GM18907 (cell line): ENCODE measurements around the gene PSMD11.
"Not testable (repeated sequence)": the region's sequence is repeated elsewhere in the genome, so short reads cannot be mapped to it uniquely, and the experiment has no call there.

Experiments
- ATAC-seq: cut with Tn5 transposase; IDR thresholded peaks from one replicate; pipeline ENCODE4 v1.9.1; 2021; ENCODE audit warnings: mild to moderate bottlenecking, moderate library complexity; ENCODE audit not compliant: unreplicated experiment

PSMD11 gene

GRCh38 chr17:32510466-32510865 lies 66.2 kb downstream of the PSMD11 start:
- ATAC-seq = no peak

GRCh38 chr17:32512328-32512727 lies 68.0 kb downstream of the PSMD11 start:
- ATAC-seq = no peak

GRCh38 chr17:32513579-32513978 lies 69.3 kb downstream of the PSMD11 start:
- no peak for ATAC-seq

- ATAC-seq = no peak
These were observed 70.3 kb downstream of the PSMD11 start for GRCh38 chr17:32514606-32515005.

GRCh38 chr17:32515677-32516383 lies 71.5 kb downstream of the PSMD11 start:
- ATAC-seq = peak; percentile 38

- no peak for ATAC-seq
These were observed 72.1 kb downstream of the PSMD11 start for GRCh38 chr17:32516450-32516849.

- ATAC-seq = peak; percentile 38
These were observed 72.8 kb downstream of the PSMD11 start for GRCh38 chr17:32516940-32517701.

- ATAC-seq = no peak
These were observed 73.7 kb downstream of the PSMD11 start for GRCh38 chr17:32517982-32518381.

GRCh38 chr17:32518646-32519227 lies 74.4 kb downstream of the PSMD11 start:
- no peak for ATAC-seq

- no peak for ATAC-seq
These were observed 75.2 kb downstream of the PSMD11 start for GRCh38 chr17:32519228-32520103.

- no peak for ATAC-seq
These were observed 75.9 kb downstream of the PSMD11 start for GRCh38 chr17:32520104-32520701.

- no peak for ATAC-seq
These were observed 76.6 kb downstream of the PSMD11 start for GRCh38 chr17:32520737-32521404.

GRCh38 chr17:32523017-32523680 lies 78.8 kb downstream of the PSMD11 start:
- peak; percentile 51 for ATAC-seq

- ATAC-seq = peak; percentile 47
These were observed 79.7 kb downstream of the PSMD11 start for GRCh38 chr17:32523827-32524552.

- not testable (repeated sequence) for ATAC-seq
These were observed 80.2 kb downstream of the PSMD11 start for GRCh38 chr17:32524553-32524880.

GRCh38 chr17:32525122-32525521 lies 80.8 kb downstream of the PSMD11 start:
- ATAC-seq = no peak

- ATAC-seq = no peak
These were observed 82.8 kb downstream of the PSMD11 start for GRCh38 chr17:32527146-32527545.

GRCh38 chr17:32528825-32529224 lies 84.5 kb downstream of the PSMD11 start:
- no peak for ATAC-seq

GRCh38 chr17:32529604-32530003 lies 85.3 kb downstream of the PSMD11 start:
- no peak for ATAC-seq
